Mammary epithelial cell (primary cell): ENCODE results near the gene TPD52L2.

Source experiments
- EZH2 ChIP-seq: IDR thresholded peaks from 2 replicates; pipeline ENCODE4 v1.6.1; 2012; ENCODE audit warnings: low read length, inconsistent platforms, borderline replicate concordance
- TF ChIP-seq, protein P1 (sequence below), 2 donors: IDR thresholded peaks in 1 of 2; conservative IDR thresholded peaks in 1 of 2; 2 replicates each; pipeline ENCODE4 v1.5.1; 2011 to 2012; ENCODE audit warnings: inconsistent platforms in 2 of 2, low read length in 2 of 2, mild to moderate bottlenecking in 2 of 2, control low read depth in 1 of 2, low read depth in 1 of 2; ENCODE audit not compliant: insufficient read depth in 1 of 2; ENCODE audit errors: extremely low read depth in 1 of 2

GRCh38 chr20:63939061-63939935 lies 74.2 kb downstream of the TPD52L2 start:
- TF ChIP-seq, protein P1, sequence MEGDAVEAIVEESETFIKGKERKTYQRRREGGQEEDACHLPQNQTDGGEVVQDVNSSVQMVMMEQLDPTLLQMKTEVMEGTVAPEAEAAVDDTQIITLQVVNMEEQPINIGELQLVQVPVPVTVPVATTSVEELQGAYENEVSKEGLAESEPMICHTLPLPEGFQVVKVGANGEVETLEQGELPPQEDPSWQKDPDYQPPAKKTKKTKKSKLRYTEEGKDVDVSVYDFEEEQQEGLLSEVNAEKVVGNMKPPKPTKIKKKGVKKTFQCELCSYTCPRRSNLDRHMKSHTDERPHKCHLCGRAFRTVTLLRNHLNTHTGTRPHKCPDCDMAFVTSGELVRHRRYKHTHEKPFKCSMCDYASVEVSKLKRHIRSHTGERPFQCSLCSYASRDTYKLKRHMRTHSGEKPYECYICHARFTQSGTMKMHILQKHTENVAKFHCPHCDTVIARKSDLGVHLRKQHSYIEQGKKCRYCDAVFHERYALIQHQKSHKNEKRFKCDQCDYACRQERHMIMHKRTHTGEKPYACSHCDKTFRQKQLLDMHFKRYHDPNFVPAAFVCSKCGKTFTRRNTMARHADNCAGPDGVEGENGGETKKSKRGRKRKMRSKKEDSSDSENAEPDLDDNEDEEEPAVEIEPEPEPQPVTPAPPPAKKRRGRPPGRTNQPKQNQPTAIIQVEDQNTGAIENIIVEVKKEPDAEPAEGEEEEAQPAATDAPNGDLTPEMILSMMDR (conservative IDR thresholded peaks at IDR 0.05 in 1 of 2, IDR thresholded peaks at IDR 0.05 in 1 of 2; ENCODE audit: extremely low read depth in 1 of 2, insufficient read depth in 1 of 2, low read depth in 1 of 2, low read length in 2 of 2), result no peak
- no peak for TF ChIP-seq EZH2
